Pancreas (tissue), 10 donors: Measurements from ENCODE around the gene TLE4. TPM values are rescaled to one million over a fixed set of nuclear protein-coding genes. Genes with fewer than 3 reads are reported as not detected.

Experiments used
- ATAC-seq, 4 donors: fragments of 200-7000 bp; cut with Tn5 transposase; one replicate each; pipeline versions ENCODE4 v1.8.0 to v1.9.1; 2020; ENCODE audit warnings: mild to moderate bottlenecking in 4 of 4, moderate library complexity in 4 of 4
- DNase-seq, 6 donors: peaks; one replicate each; pipeline ENCODE4 v3.0.0-alpha.2; 2020
- FAIRE-seq: peaks from 2 replicates; lab custom pipeline; 2012; peaks lifted over from hg19 to GRCh38; lab: Jason Lieb, UNC
- H3K27ac ChIP-seq, 4 donors: fragments of 200-600 bp; sonication (generic); 1 replicate in 3 of 4; 2 replicates in 1 of 4; pipeline versions ENCODE4 v1.5.0 to v1.8.0; 2020
- H3K27me3 ChIP-seq, 4 donors: fragments of 200-600 bp; one replicate each; pipeline ENCODE4 v1.8.0; 2021
- H3K36me3 ChIP-seq, 3 donors: fragments of 200-600 bp; sonication (generic) in 1 of 3; one replicate each; pipeline versions ENCODE4 v1.5.0 to v1.8.0; 2020 to 2021
- H3K4me1 ChIP-seq, 3 donors: fragments of 200-600 bp; one replicate each; pipeline ENCODE4 v1.8.0; 2021
- H3K4me3 ChIP-seq, 4 donors: fragments of 200-600 bp; sonication (generic) in 2 of 4; one replicate each; pipeline versions ENCODE4 v1.5.0 to v1.8.0; 2020 to 2021
- H3K9me3 ChIP-seq, 4 donors: fragments of 200-600 bp; one replicate each; pipeline ENCODE4 v1.8.0; 2021
- CTCF ChIP-seq, 4 donors: fragments of 200-600 bp; sonication (generic) in 3 of 4; IDR thresholded peaks; one replicate each; pipeline versions ENCODE4 v1.5.0 to v1.8.0; 2021; ENCODE audit warnings: antibody characterized with exemption in 4 of 4
- WGBS, 2 donors: extraction: QIAGEN DNeasy Blood & Tissue Kit; methylation state at CpG; one replicate each; pipeline ENCODE4 v1.1.7; 2013; 5-methylcytosine and 5-hydroxymethylcytosine counted together
- intact Hi-C, 3 donors: fragments of 100-400 bp; cut with DNase I; formaldehyde crosslinking; loops; one replicate each; pipeline versions ENCODE4 v1.11.1 to v1.14.2; 2022
- polyA plus RNA-seq, 2 donors: library from polyadenylated mRNA; stranded (reverse); fragments of 200-250 nt; gene quantifications; one replicate each; pipeline ENCODE4 v1.2.3, GENCODE V29; 2013
- total RNA-seq, 6 donors: library from RNA; stranded (reverse); fragmentation: NEBNext Ultra II Directional in 4 of 6; extraction: Animal tissue kit (Norgen Biotek cat#: 25700) in 4 of 6; gene quantifications; one replicate each; pipeline versions ENCODE4 v1.2.1 to v1.2.4, GENCODE V29; 2021 to 2023
- donor health status: healthy with polysubstance abuse.
- donor health status: DM: no; HTN: no; CAD: no; lungs with moderate emphysema.
- donor health status: DM: no; HTN: no; CAD: no.
- donor health status: control.
- donor health status: control.
- donor health status: Bipolar disorder and iron deficiency.
- donor health status: DM: yes; HTN: yes; CAD: no.
- donor health status: DM: no; HTN: no; CAD: no.
- donor health status: DM: no; HTN: no; CAD: no.
- donor health status: DM: yes; HTN: yes; CAD: no.

TLE4 gene
- total and polyA plus RNA-seq, 8 donors, result 2.8 to 19.0 (median 9.7) TPM

DNA sequence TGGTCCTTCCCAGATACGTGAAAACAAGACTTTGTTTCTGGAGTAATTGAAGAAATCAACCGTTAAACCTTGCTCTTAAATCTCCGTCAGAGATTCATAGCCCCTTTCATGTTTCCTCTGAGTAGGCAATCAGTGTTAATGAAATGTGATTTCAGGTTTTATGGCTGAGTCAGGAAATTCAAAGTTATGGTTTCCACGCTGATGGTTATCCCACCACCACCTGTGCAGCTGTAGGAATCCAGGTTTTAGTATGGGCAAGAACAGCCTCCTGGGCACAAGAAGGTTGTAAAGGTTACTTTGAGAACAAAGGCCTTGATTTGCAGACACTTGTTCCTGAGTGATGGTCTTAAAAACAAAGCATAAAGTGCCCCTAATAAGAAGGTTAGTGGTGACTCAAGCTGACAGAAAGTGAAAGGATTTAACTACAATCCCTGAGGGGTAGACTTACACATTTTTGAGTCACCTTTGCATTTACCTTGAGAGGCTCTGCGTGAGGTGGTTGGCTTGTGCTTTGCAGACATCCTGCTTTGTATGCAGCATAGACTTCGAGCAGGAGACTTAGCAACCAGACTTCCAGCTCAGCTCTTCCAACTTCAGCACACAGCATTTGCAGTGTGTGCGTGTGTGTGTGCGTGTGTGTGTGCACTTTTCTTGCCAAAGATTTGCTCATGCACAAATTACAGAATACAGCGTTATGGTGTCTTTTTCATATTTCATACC is 159.6 kb downstream of the TLE4 start:
- Histone ChIP-seq H3K36me3 (no peaks in the 10 kb centered on the region), H3K4me1 (no peaks in the 10 kb centered on the region), H3K27ac (no peak overlapping the region), H3K9me3 (no peaks in the 10 kb centered on the region), H3K4me3 (no peak overlapping the region), H3K27me3 (no peaks in the 10 kb centered on the region)
- no peak for TF ChIP-seq CTCF (IDR thresholded peaks at IDR 0.05)
- intact Hi-C loops, result no loop called here
- no peak for FAIRE-seq
- WGBS, 2 donors, result 79 to 80% methylated on average over 9 of the region's 9 CpGs
- no peak for ATAC-seq
- no peak for DNase-seq

DNA sequence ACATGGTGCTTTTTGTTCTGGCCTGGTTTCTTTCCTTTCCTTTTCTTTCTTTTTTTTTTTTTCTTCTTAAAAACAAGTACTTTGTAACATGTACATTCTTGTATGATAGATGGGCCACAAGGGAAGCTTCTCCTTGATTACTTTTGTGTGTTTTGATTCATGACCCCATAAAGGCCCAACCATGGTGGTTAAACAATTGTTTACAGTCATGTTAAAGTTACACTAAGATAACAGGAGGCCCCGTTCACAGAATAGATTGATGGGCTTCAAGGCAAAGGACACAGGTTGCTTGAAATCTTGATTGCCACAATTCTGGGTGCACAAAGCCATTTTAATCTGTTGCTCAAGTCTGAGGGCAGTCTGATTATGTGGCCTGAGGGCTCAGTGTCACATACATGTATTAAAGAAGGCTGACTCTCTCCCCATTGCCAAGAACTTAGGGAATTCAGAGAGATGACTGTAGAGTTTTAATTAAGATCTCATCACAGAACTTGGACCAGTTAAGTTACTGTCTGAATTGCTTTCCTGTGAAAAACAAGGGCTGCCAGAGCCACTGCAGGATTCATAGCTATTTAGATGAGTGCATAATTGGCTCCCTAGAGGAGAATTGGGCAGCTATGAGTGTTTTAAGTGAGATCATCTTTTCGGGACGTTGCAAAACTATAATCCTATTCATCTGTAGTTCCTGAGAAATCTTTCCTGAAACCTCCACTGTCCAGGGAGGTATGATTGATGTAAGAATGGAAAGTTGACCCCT is 163.4 kb downstream of the TLE4 start:
- intact Hi-C loops, result no loop called here
- Histone ChIP-seq H3K4me1 (no peaks in the 10 kb centered on the region), H3K4me3 (no peak overlapping the region), H3K27me3 (no peaks in the 10 kb centered on the region), H3K9me3 (no peaks in the 10 kb centered on the region), H3K27ac (no peak overlapping the region), H3K36me3 (no peaks in the 10 kb centered on the region)
- DNase-seq (no peak), FAIRE-seq (no peak), ATAC-seq (no peak)
- no peak for TF ChIP-seq CTCF (IDR thresholded peaks at IDR 0.05)
- 50 to 51% methylated on average over 3 of the region's 3 CpGs for WGBS, 2 donors

- Histone ChIP-seq H3K36me3 (no peaks in the 10 kb centered on the region), H3K4me1 (no peaks in the 10 kb centered on the region), H3K27ac (no peak overlapping the region), H3K27me3 (no peaks in the 10 kb centered on the region), H3K4me3 (no peak overlapping the region), H3K9me3 (no peaks in the 10 kb centered on the region)
- 74 to 85% methylated on average over 5 of the region's 5 CpGs for WGBS, 2 donors
- DNase-seq (no peak), ATAC-seq (no peak), FAIRE-seq (no peak)
- intact Hi-C loops, result no loop called here
- no peak for TF ChIP-seq CTCF (IDR thresholded peaks at IDR 0.05)
Measured at GRCh38 chr9:79736051-79736450, 164.3 kb downstream of the TLE4 start.

DNA sequence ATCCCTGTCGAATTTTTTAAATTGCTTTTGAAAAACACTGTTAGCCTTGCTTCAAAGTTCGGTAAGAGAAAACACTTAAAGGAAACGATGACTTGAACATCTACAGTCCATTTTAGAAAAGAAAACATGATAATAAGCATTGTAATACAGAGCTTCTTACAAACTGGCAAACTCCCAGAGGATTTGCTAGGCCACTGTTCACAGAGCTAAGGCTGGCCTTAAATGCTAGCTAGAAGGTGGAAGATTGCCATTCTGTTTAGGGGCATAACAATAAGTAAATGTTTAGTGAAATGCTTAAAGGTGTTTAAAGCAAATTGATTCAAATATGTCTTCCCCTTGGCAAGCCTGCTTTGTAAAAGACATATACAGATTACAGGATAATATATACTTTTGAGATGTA is 169.6 kb downstream of the TLE4 start:
- intact Hi-C loops, result no loop called here
- no peak for FAIRE-seq
- Histone ChIP-seq H3K36me3 (no peaks in the 10 kb centered on the region), H3K9me3 (no peaks in the 10 kb centered on the region), H3K4me3 (no peak overlapping the region), H3K4me1 (no peaks in the 10 kb centered on the region), H3K27ac (no peak overlapping the region), H3K27me3 (no peaks in the 10 kb centered on the region)
- DNase-seq, result no peak
- ATAC-seq, result no peak
- TF ChIP-seq CTCF (IDR thresholded peaks at IDR 0.05), result no peak
- WGBS, 2 donors, result 61 to 66% methylated on average over 3 of the region's 3 CpGs
